Activated naive CD8-positive, alpha-beta T cell treated with anti-CD3 and anti-CD28 coated beads, Interleukin-2, amount 50 U/mL, for 16 hours (primary cell): Measurements from ENCODE around the gene LRP11.

Experiments
- DNase-seq: peaks from one replicate; pipeline ENCODE4 v3.0.0-alpha.2; 2020; ENCODE audit warnings: low read depth, low spot score

The LRP11 gene

GRCh38 chr6:149783551-149783950 lies 80.6 kb downstream of the LRP11 start:
- no peak for DNase-seq

GRCh38 chr6:149782337-149782736 lies 81.8 kb downstream of the LRP11 start:
- DNase-seq, result no peak

GRCh38 chr6:149781715-149782114 lies 82.4 kb downstream of the LRP11 start:
- no peak for DNase-seq

- DNase-seq, result no peak
Observed at GRCh38 chr6:149779644-149779963, 84.6 kb downstream of the LRP11 start.

GRCh38 chr6:149777624-149778023 lies 86.5 kb downstream of the LRP11 start:
- no peak for DNase-seq

- no peak for DNase-seq
Observed at GRCh38 chr6:149771925-149772324, 92.2 kb downstream of the LRP11 start.

GRCh38 chr6:149771185-149771584 lies 93.0 kb downstream of the LRP11 start:
- DNase-seq, result no peak

GRCh38 chr6:149769676-149770075 lies 94.5 kb downstream of the LRP11 start:
- no peak for DNase-seq
